Mammary epithelial cell (primary cell): ENCODE measurements around the gene MAPK8IP1.

ENCODE experiments used
- CTCF ChIP-seq, 2 donors: IDR thresholded peaks in 1 of 2; conservative IDR thresholded peaks in 1 of 2; 2 replicates each; pipeline ENCODE4 v1.5.1; 2011 to 2012; ENCODE audit warnings: inconsistent platforms in 2 of 2, low read length in 2 of 2, mild to moderate bottlenecking in 2 of 2, control low read depth in 1 of 2, low read depth in 1 of 2; ENCODE audit not compliant: insufficient read depth in 1 of 2; ENCODE audit errors: extremely low read depth in 1 of 2
- EZH2 ChIP-seq: IDR thresholded peaks from 2 replicates; pipeline ENCODE4 v1.6.1; 2012; ENCODE audit warnings: low read length, inconsistent platforms, borderline replicate concordance

GRCh38 chr11:45947885-45948284 is 62.4 kb downstream of the MAPK8IP1 start:
- TF ChIP-seq CTCF (conservative IDR thresholded peaks at IDR 0.05 in 1 of 2, IDR thresholded peaks at IDR 0.05 in 1 of 2; ENCODE audit: extremely low read depth in 1 of 2, insufficient read depth in 1 of 2, low read depth in 1 of 2, low read length in 2 of 2) (no peak), EZH2 (no peak)
